GM13976 (cell line): ENCODE data around the gene SASH1.

ENCODE experiments used
- DNase-seq: peaks from one replicate; pipeline ENCODE4 v3.0.0; 2012; ENCODE audit warnings: low spot score
- CTCF ChIP-seq: IDR thresholded peaks from 2 replicates; pipeline ENCODE4 v1.5.1; 2012; ENCODE audit warnings: borderline replicate concordance, mild to moderate bottlenecking; ENCODE audit not compliant: insufficient read depth; ENCODE audit errors: extremely low read depth, missing control alignments, control extremely low read depth
- in situ Hi-C: fragments of 300-500 bp; cut with MboI; formaldehyde crosslinking; loops from one replicate; pipeline ENCODE4 v1.12.0; 2022; ENCODE audit warnings: low sequenced_read_pairs, mixed read lengths, inconsistent platforms; ENCODE audit not compliant: unreplicated experiment

Gene SASH1

GRCh38 chr6:148561629-148562028 is 219.0 kb downstream of the SASH1 start:
- TF ChIP-seq CTCF = no peak
- in situ Hi-C loops = loop anchor here (10.0 kb wide), 1 partner anchor 393 kb away; no protein-coding TSS in a partner anchor
- no peak for DNase-seq

- DNase-seq = no peak
- TF ChIP-seq CTCF = no peak
- in situ Hi-C loops = loop anchor here (10.0 kb wide), 1 partner anchor 392 kb away; no protein-coding TSS in a partner anchor
These were observed 220.4 kb downstream of the SASH1 start for GRCh38 chr6:148563066-148563465.

- TF ChIP-seq CTCF = no peak
- no peak for DNase-seq
- in situ Hi-C loops = loop anchor here (10.0 kb wide), 1 partner anchor 390 kb away; no protein-coding TSS in a partner anchor
These were observed 221.9 kb downstream of the SASH1 start for GRCh38 chr6:148564494-148565035.

GRCh38 chr6:148565321-148565926 is 222.8 kb downstream of the SASH1 start:
- TF ChIP-seq CTCF = no peak
- no peak for DNase-seq
- in situ Hi-C loops = loop anchor here (10.0 kb wide), 1 partner anchor 389 kb away; no protein-coding TSS in a partner anchor

GRCh38 chr6:148565930-148566663 is 223.5 kb downstream of the SASH1 start:
- in situ Hi-C loops = loop anchor here (10.0 kb wide), 1 partner anchor 389 kb away; no protein-coding TSS in a partner anchor
- peak; percentile 58 for DNase-seq
- TF ChIP-seq CTCF = no peak

- DNase-seq = peak; percentile 58
- in situ Hi-C loops = loop anchor here (10.0 kb wide), 1 partner anchor 388 kb away; no protein-coding TSS in a partner anchor
These were observed 224.2 kb downstream of the SASH1 start for GRCh38 chr6:148566664-148567350.

More at GRCh38 chr6:148566664-148567350, 224.2 kb downstream of the SASH1 start:
- no peak for TF ChIP-seq CTCF
